Large intestine (tissue), 3 donors: ENCODE results near the gene NFIB. TPM values are rescaled to one million over a fixed set of nuclear protein-coding genes. Genes with fewer than 3 reads are reported as not detected.

ENCODE experiments used
- DNase-seq, 2 donors: peaks; one replicate each; pipeline versions ENCODE4 v3.0.0 to v3.0.0-alpha.2; 2013
- H3K27ac ChIP-seq: one replicate; pipeline ENCODE4 v1.5.1; 2013; ENCODE audit warnings: low read length
- H3K27me3 ChIP-seq: 2 replicates; pipeline ENCODE4 v1.6.1; 2013; ENCODE audit warnings: low read length; ENCODE audit not compliant: control insufficient read depth, insufficient read depth
- H3K36me3 ChIP-seq: 2 replicates; pipeline ENCODE4 v1.6.1; 2013; ENCODE audit warnings: low read length; ENCODE audit not compliant: control insufficient read depth, insufficient read depth
- H3K4me1 ChIP-seq: one replicate; pipeline ENCODE4 v1.6.1; 2013; ENCODE audit warnings: low read length; ENCODE audit not compliant: control insufficient read depth, insufficient read depth
- H3K4me3 ChIP-seq: one replicate; pipeline ENCODE4 v1.5.1; 2013; ENCODE audit warnings: low read length
- H3K9me3 ChIP-seq: one replicate; pipeline ENCODE4 v1.6.1; 2013; ENCODE audit warnings: mild to moderate bottlenecking, low read depth, low read length, moderate library complexity; ENCODE audit not compliant: control insufficient read depth
- whole genome bisulfite sequencing: methylation state at CpG from one replicate; pipeline ENCODE4 v1.1.5; 2013; ENCODE audit warnings: low lambda C conversion rate; ENCODE audit not compliant: insufficient coverage; 5-methylcytosine and 5-hydroxymethylcytosine counted together
- polyA plus RNA-seq: library from polyadenylated mRNA; unstranded; fragments of 120-200 nt; gene quantifications from one replicate; pipeline ENCODE4 v1.2.1, GENCODE V29; 2013

NFIB gene
- polyA plus RNA-seq, 1 donor = 16.6 TPM

GRCh38 chr9:14062586-14063221 lies 251.2 kb downstream of the NFIB start:
- Histone ChIP-seq H3K4me3 (no peak overlapping the region), H3K27ac (no peak overlapping the region), H3K36me3 (no peaks in the 10 kb centered on the region), H3K9me3 (no peaks in the 10 kb centered on the region), H3K27me3 (no peaks in the 10 kb centered on the region), H3K4me1 (no peaks in the 10 kb centered on the region)
- DNase-seq = no peak
- WGBS = 100% methylated on average over 1 of the region's 9 CpGs

GRCh38 chr9:14061936-14062585 lies 251.9 kb downstream of the NFIB start:
- H3K9me3 ChIP-seq = no peaks in the 10 kb centered on the region
- no CpG with 5 or more reads among the region's 15 CpGs for WGBS
- H3K4me3 ChIP-seq = no peak overlapping the region
- H3K27me3 ChIP-seq = no peaks in the 10 kb centered on the region
- no peak for DNase-seq
- no peaks in the 10 kb centered on the region for H3K4me1 ChIP-seq
- H3K36me3 ChIP-seq = no peaks in the 10 kb centered on the region
- no peak overlapping the region for H3K27ac ChIP-seq

GRCh38 chr9:14058325-14058688 lies 255.6 kb downstream of the NFIB start:
- DNase-seq = no peak
- no peak overlapping the region for H3K27ac ChIP-seq
- no peaks in the 10 kb centered on the region for H3K27me3 ChIP-seq
- no peak overlapping the region for H3K4me3 ChIP-seq
- no peaks in the 10 kb centered on the region for H3K4me1 ChIP-seq
- WGBS = no CpG with 5 or more reads among the region's 5 CpGs
- H3K36me3 ChIP-seq = no peaks in the 10 kb centered on the region
- no peaks in the 10 kb centered on the region for H3K9me3 ChIP-seq

GRCh38 chr9:14057368-14058324 lies 256.3 kb downstream of the NFIB start:
- Histone ChIP-seq H3K9me3 (no peaks in the 10 kb centered on the region), H3K36me3 (no peaks in the 10 kb centered on the region), H3K4me3 (no peak overlapping the region), H3K27ac (no peak overlapping the region), H3K4me1 (no peaks in the 10 kb centered on the region), H3K27me3 (no peaks in the 10 kb centered on the region)
- 100% methylated on average over 1 of the region's 13 CpGs for WGBS
- no peak for DNase-seq

- H3K27ac ChIP-seq = no peak overlapping the region
- no peak overlapping the region for H3K4me3 ChIP-seq
- no peaks in the 10 kb centered on the region for H3K27me3 ChIP-seq
- no peak for DNase-seq
- no CpG with 5 or more reads among the region's 3 CpGs for WGBS
- no peaks in the 10 kb centered on the region for H3K4me1 ChIP-seq
- no peaks in the 10 kb centered on the region for H3K9me3 ChIP-seq
- H3K36me3 ChIP-seq = no peaks in the 10 kb centered on the region
Observed at GRCh38 chr9:14056316-14056861, 257.6 kb downstream of the NFIB start.

- no CpG with 5 or more reads among the region's 2 CpGs for WGBS
- Histone ChIP-seq H3K9me3 (no peaks in the 10 kb centered on the region), H3K27ac (no peak overlapping the region), H3K27me3 (no peaks in the 10 kb centered on the region), H3K36me3 (no peaks in the 10 kb centered on the region), H3K4me1 (no peaks in the 10 kb centered on the region), H3K4me3 (no peak overlapping the region)
- DNase-seq = no peak
Observed at GRCh38 chr9:14054096-14054495, 259.8 kb downstream of the NFIB start.

- H3K4me3 ChIP-seq = no peak overlapping the region
- H3K4me1 ChIP-seq = no peaks in the 10 kb centered on the region
- H3K36me3 ChIP-seq = no peaks in the 10 kb centered on the region
- H3K27ac ChIP-seq = no peak overlapping the region
- WGBS = no CpG with 5 or more reads among the region's 2 CpGs
- no peaks in the 10 kb centered on the region for H3K9me3 ChIP-seq
- H3K27me3 ChIP-seq = no peaks in the 10 kb centered on the region
- DNase-seq = no peak
Observed at GRCh38 chr9:14052359-14052758, 261.6 kb downstream of the NFIB start.

- no peaks in the 10 kb centered on the region for H3K27me3 ChIP-seq
- H3K9me3 ChIP-seq = no peaks in the 10 kb centered on the region
- no peak overlapping the region for H3K4me3 ChIP-seq
- no peak overlapping the region for H3K27ac ChIP-seq
- H3K4me1 ChIP-seq = no peaks in the 10 kb centered on the region
- no peak for DNase-seq
- H3K36me3 ChIP-seq = no peaks in the 10 kb centered on the region
Observed at GRCh38 chr9:14051419-14051818, 262.5 kb downstream of the NFIB start.

- no peaks in the 10 kb centered on the region for H3K27me3 ChIP-seq
Observed at GRCh38 chr9:14043483-14043882, 270.5 kb downstream of the NFIB start.

GRCh38 chr9:14037331-14037730 lies 276.6 kb downstream of the NFIB start:
- Histone ChIP-seq H3K36me3 (no peaks in the 10 kb centered on the region), H3K4me1 (no peaks in the 10 kb centered on the region), H3K27ac (no peak overlapping the region), H3K4me3 (no peak overlapping the region), H3K27me3 (no peaks in the 10 kb centered on the region), H3K9me3 (no peaks in the 10 kb centered on the region)
- DNase-seq = no peak
- 100% methylated on average over 2 of the region's 4 CpGs for WGBS

More at GRCh38 chr9:14043483-14043882, 270.5 kb downstream of the NFIB start:
- WGBS = no CpG with 5 or more reads among the region's 1 CpG
- Histone ChIP-seq H3K4me3 (no peak overlapping the region), H3K36me3 (no peaks in the 10 kb centered on the region), H3K4me1 (no peaks in the 10 kb centered on the region), H3K27ac (no peak overlapping the region), H3K9me3 (no peaks in the 10 kb centered on the region)
- DNase-seq = no peak
